Uterine smooth muscle cell (primary cell): ENCODE data around the gene PITX3. TPM values are rescaled to one million over a fixed set of nuclear protein-coding genes. Genes with fewer than 3 reads are reported as not detected.

Source experiments
- total RNA-seq: library from RNA; depleted of rRNA; stranded (reverse); fragments of >200 nt; gene quantifications from 2 replicates; pipeline ENCODE4 v1.2.3, GENCODE V29; 2014

PITX3 gene
- not detected in 2 replicates for total RNA-seq

DNA sequence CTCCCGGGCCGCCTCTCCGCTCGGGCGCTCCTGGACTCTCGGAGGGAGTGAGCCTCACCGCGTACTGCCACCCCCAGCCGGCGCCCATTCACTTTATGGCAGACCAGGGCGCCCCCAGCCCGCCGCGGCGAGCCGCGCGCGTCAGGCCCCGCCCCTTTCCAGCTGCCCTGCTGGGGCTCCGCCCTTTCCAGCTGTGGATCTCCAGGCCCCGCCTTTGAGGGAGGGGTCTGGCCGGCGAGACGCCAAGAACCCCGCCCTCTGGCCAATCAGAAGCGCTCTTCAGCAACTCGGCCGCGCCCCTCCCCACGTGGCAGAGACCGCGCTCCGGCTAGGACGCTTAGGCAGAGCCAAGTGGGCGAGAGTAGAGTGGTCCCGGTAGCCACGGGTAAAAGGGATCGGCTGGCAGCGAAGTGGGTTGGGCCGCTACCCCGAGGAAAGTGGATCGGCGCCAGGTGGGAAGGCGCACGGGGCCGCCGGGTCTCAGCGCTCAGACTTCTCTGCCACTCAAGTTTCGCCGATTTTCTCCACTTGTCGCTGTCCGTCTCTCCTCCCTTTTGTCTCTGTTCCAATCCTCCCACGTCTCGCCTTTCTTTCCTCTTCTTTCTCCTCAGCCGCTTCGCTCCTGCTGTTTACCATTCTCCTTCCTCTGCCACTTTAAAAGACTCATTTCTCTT, at the start of gene PITX3:
Gene PITX3, minus strand, starts transcription at position 69 of the 674 bp plus-strand sequence. CDS start 9,432 bp downstream, outside the sequence.

GRCh38 chr10:102245082-102245931, 4.0 kb upstream of the PITX3 start, which contains the start of gene GBF1:
Gene GBF1, plus strand, starts transcription at chr10:102245532. Its CDS starts 13,407 bp downstream, at chr10:102258939.

DNA sequence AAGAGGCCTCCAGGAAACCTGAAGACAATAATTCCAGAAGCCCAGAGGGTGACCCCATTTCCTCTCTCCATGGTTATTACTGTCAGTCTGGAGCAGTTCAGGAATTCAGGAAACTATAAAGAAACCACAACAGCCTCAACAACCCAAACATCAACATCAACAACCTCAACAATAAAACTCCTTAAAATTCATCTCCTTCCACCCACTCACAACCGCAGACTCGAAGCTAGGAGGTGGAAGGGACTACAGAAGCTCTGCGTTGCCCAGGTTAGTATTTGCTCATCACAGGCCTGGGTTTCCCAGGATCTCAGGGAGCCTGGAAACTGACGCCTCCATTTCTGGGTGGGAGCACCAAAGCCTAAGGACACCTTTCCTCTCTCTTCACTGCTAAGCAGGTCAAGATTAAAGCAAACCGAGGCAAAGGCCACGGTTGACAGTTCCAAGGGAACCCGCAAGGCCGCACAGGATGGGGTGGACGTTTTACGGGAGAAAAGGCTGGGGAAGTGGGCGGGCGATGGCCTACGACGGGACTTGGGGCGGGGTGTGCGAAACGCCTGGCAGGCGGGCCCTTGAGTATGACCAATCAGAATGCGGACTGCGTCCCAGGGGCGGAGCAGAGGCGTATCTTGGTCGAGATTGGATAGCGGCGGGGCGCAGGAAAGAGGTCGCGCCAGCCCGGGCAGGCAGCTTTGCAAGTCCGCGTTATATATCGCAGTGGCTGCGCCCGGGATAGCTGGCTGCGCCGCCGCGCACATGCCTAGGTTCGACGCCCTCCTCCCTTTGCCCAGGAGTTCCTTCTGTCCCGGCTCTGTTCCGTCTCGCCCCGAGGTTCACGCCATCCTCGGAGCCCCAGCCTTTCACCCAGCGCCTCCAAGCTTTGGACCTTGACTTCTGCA, 15.4 kb downstream of the PITX3 start, which contains the start of gene ELOVL3:
Gene ELOVL3, plus strand, starts transcription at position 654 of the 896 bp plus-strand sequence. CDS start 250 bp downstream, outside the sequence.

Other genes starting within 250 kb of the PITX3 start
- 10.7 and 13.2 TPM in 2 replicates for gene ARMH3, start 185.3 kb downstream of the PITX3 start, total RNA-seq
- gene HPS6, start 176.2 kb downstream of the PITX3 start, total RNA-seq: 40.9 and 51.7 TPM in 2 replicates
- 28.4 and 37.0 TPM in 2 replicates for gene LDB1, start 121.1 kb downstream of the PITX3 start, total RNA-seq
- 13.1 and 17.6 TPM in 2 replicates for gene PPRC1, start 108.5 kb downstream of the PITX3 start, total RNA-seq
- 27.4 and 35.1 TPM in 2 replicates for gene NOLC1, start 89.1 kb downstream of the PITX3 start, total RNA-seq
- gene ELOVL3, start 15.2 kb downstream of the PITX3 start, total RNA-seq: 0.12 TPM in 1 of 2 replicates, not detected in the other
- 28.8 and 32.1 TPM in 2 replicates for gene GBF1, start 4.0 kb upstream of the PITX3 start, total RNA-seq
- gene NFKB2, start 154.2 kb upstream of the PITX3 start, total RNA-seq: 12.8 and 15.0 TPM in 2 replicates
- gene PSD, start 177.3 kb upstream of the PITX3 start, total RNA-seq: 3.9 and 8.0 TPM in 2 replicates
- gene FBXL15, start 179.3 kb upstream of the PITX3 start, total RNA-seq: 6.5 and 9.0 TPM in 2 replicates
- 39.0 and 63.5 TPM in 2 replicates for gene CUEDC2, start 191.1 kb upstream of the PITX3 start, total RNA-seq
- gene C10orf95, start 210.0 kb upstream of the PITX3 start, total RNA-seq: 0.12 TPM in 1 of 2 replicates, not detected in the other